Measurements from ENCODE around the gene FXYD1. TPM values are rescaled to one million over a fixed set of nuclear protein-coding genes. Genes with fewer than 3 reads are reported as not detected.

Gene FXYD1
- total and polyA plus RNA-seq, 2 donors (not counting 3 experiments of a cell fraction or from before 2014, with no cell fraction given), result not detected

GRCh38 chr19:35135389-35135909 lies 3.2 kb upstream of the FXYD1 start:
- BruUV-seq (replicated peaks), result no TSS peak
- POLR2A ChIA-PET, result interaction anchor here (0.5 kb wide), 1 partner anchor 19 kb away, joined by 4 read pairs; the partner anchor contains the start of gene FXYD5
- no peaks in the 10 kb centered on the region for H3K9me1 ChIP-seq (replicated peaks; ENCODE audit: control insufficient read depth, extremely low read depth, insufficient read depth, low read length)
- H2AFZ ChIP-seq (ENCODE audit: low read depth, low read length), result no peak overlapping the region
- peak; percentile 70 for FAIRE-seq
- no peaks in the 10 kb centered on the region for H3K79me2 ChIP-seq (ENCODE audit: control insufficient read depth, insufficient read depth, low read length)
- no peaks in the 10 kb centered on the region for H3K4me1 ChIP-seq (ENCODE audit: control insufficient read depth, extremely low read depth, insufficient read depth, low read length)
- intact Hi-C loops (cut with micrococcal nuclease) (loop anchor here (1.0 kb wide), 3 partner anchors 21 to 91 kb away; no protein-coding TSS in a partner anchor), dilution Hi-C loops (cut with MboI; ENCODE audit: extremely low pct_ligation_motif_present, low sequenced_read_pairs) (no loop called here)
- peak; percentile 67 for DNase-seq (ENCODE audit: low read depth, low spot score)
- H3K27ac ChIP-seq (ENCODE audit: insufficient read depth, low read depth, low read length), result no peak overlapping the region
- no peaks in the 10 kb centered on the region for H3K27me3 ChIP-seq (ENCODE audit: control insufficient read depth in 2 of 2, insufficient read depth in 2 of 2, low read length in 2 of 2)
- H3K36me3 ChIP-seq (ENCODE audit: control insufficient read depth in 2 of 2, extremely low read depth in 1 of 2, insufficient read depth in 2 of 2, low read length in 2 of 2), result no peaks in the 10 kb centered on the region
- TF ChIP-seq CTCF (IDR thresholded peaks at IDR 0.05; ENCODE audit: extremely low read depth in 1 of 2, insufficient read depth in 1 of 2, low read depth in 1 of 2, low read length in 2 of 2) (peak; percentile 82 to 92), MAX (IDR thresholded peaks at IDR 0.05; ENCODE audit: insufficient read depth, insufficient read length) (no peak)
- no peaks in the 10 kb centered on the region for H4K20me1 ChIP-seq (replicated peaks; ENCODE audit: control insufficient read depth, extremely low read depth, insufficient read depth, low read length)
- CTCF ChIA-PET, result interaction anchor here (0.6 to 4.8 kb wide), 16 partner anchors 8 to 496 kb away, joined by 3 to 52 read pairs (median 9); partner anchors contain the start of genes FXYD3 and FXYD5
- H3K9ac ChIP-seq (replicated peaks; ENCODE audit: extremely low read depth, insufficient read depth, low read length), result no peak overlapping the region
- H3K4me2 ChIP-seq (ENCODE audit: insufficient read depth, low read length), result no peak overlapping the region
- H3K4me3 ChIP-seq (replicated peaks in 1 of 3; ENCODE audit: insufficient read depth in 1 of 3, low read depth in 1 of 3, low read length in 3 of 3), result no peak overlapping the region
- no peaks in the 10 kb centered on the region for H3K9me3 ChIP-seq (replicated peaks; ENCODE audit: control insufficient read depth, insufficient read depth, low read length)

- H3K9ac ChIP-seq (replicated peaks; ENCODE audit: extremely low read depth, insufficient read depth, low read length), result no peak overlapping the region
- no peak for FAIRE-seq
- CTCF ChIA-PET, result interaction anchor here (0.8 to 4.8 kb wide), 14 partner anchors 8 to 92 kb away, joined by 3 to 52 read pairs (median 12); partner anchors contain the start of genes FXYD3 and FXYD5
- no peaks in the 10 kb centered on the region for H3K4me1 ChIP-seq (ENCODE audit: control insufficient read depth, extremely low read depth, insufficient read depth, low read length)
- H3K4me2 ChIP-seq (ENCODE audit: insufficient read depth, low read length), result no peak overlapping the region
- H3K9me1 ChIP-seq (replicated peaks; ENCODE audit: control insufficient read depth, extremely low read depth, insufficient read depth, low read length), result no peaks in the 10 kb centered on the region
- intact Hi-C loops (cut with micrococcal nuclease) (no loop called here), dilution Hi-C loops (cut with MboI; ENCODE audit: extremely low pct_ligation_motif_present, low sequenced_read_pairs) (no loop called here)
- no peak for TF ChIP-seq CTCF (IDR thresholded peaks at IDR 0.05; ENCODE audit: extremely low read depth in 1 of 2, insufficient read depth in 1 of 2, low read depth in 1 of 2, low read length in 2 of 2)
- TF ChIP-seq EZH2 (IDR thresholded peaks at IDR 0.05; ENCODE audit: borderline replicate concordance, low read depth, low read length, severe bottlenecking), result no peak
- no peak for TF ChIP-seq MYC (IDR thresholded peaks at IDR 0.05; ENCODE audit: low read depth, low read length)
- no peak for TF ChIP-seq JUN (IDR thresholded peaks at IDR 0.05; ENCODE audit: borderline replicate concordance, insufficient read depth, insufficient read length, low read depth)
- no peak for TF ChIP-seq POLR2AphosphoS5 (IDR thresholded peaks at IDR 0.05; ENCODE audit: insufficient read depth, low read depth, low read length)
- no peak for TF ChIP-seq MAX (IDR thresholded peaks at IDR 0.05; ENCODE audit: insufficient read depth, insufficient read length)
- no peak for TF ChIP-seq FOS (IDR thresholded peaks at IDR 0.05; ENCODE audit: borderline replicate concordance, insufficient read depth, low read length)
- TF ChIP-seq GATA2 (IDR thresholded peaks at IDR 0.05; ENCODE audit: insufficient read depth, insufficient read length, low read depth, low read length), result no peak
- no peak for TF ChIP-seq POLR2A (IDR thresholded peaks at IDR 0.05; ENCODE audit: low read depth, low read length)
- H4K20me1 ChIP-seq (replicated peaks; ENCODE audit: control insufficient read depth, extremely low read depth, insufficient read depth, low read length), result no peaks in the 10 kb centered on the region
- no TSS peak for BruUV-seq (replicated peaks)
- H3K79me2 ChIP-seq (ENCODE audit: control insufficient read depth, insufficient read depth, low read length), result no peaks in the 10 kb centered on the region
- POLR2A ChIA-PET, result no interaction called here
- no peak overlapping the region for H2AFZ ChIP-seq (ENCODE audit: low read depth, low read length)
- H3K36me3 ChIP-seq (ENCODE audit: control insufficient read depth in 2 of 2, extremely low read depth in 1 of 2, insufficient read depth in 2 of 2, low read length in 2 of 2), result no peaks in the 10 kb centered on the region
- H3K27ac ChIP-seq (ENCODE audit: insufficient read depth, low read depth, low read length), result no peak overlapping the region
- H3K9me3 ChIP-seq (replicated peaks; ENCODE audit: control insufficient read depth, insufficient read depth, low read length), result no peaks in the 10 kb centered on the region
- no peaks in the 10 kb centered on the region for H3K27me3 ChIP-seq (ENCODE audit: control insufficient read depth in 2 of 2, insufficient read depth in 2 of 2, low read length in 2 of 2)
- DNase-seq (ENCODE audit: low read depth, low spot score), result no peak
- no peak overlapping the region for H3K4me3 ChIP-seq (replicated peaks in 1 of 3; ENCODE audit: insufficient read depth in 1 of 3, low read depth in 1 of 3, low read length in 3 of 3)
Observed at GRCh38 chr19:35136231-35136630, 2.4 kb upstream of the FXYD1 start.
